ENCODE data around the gene ALDOB.
A peak's percentile ranks its signal among the peaks of the same experiment; 100 is the strongest.

ALDOB gene

DNA sequence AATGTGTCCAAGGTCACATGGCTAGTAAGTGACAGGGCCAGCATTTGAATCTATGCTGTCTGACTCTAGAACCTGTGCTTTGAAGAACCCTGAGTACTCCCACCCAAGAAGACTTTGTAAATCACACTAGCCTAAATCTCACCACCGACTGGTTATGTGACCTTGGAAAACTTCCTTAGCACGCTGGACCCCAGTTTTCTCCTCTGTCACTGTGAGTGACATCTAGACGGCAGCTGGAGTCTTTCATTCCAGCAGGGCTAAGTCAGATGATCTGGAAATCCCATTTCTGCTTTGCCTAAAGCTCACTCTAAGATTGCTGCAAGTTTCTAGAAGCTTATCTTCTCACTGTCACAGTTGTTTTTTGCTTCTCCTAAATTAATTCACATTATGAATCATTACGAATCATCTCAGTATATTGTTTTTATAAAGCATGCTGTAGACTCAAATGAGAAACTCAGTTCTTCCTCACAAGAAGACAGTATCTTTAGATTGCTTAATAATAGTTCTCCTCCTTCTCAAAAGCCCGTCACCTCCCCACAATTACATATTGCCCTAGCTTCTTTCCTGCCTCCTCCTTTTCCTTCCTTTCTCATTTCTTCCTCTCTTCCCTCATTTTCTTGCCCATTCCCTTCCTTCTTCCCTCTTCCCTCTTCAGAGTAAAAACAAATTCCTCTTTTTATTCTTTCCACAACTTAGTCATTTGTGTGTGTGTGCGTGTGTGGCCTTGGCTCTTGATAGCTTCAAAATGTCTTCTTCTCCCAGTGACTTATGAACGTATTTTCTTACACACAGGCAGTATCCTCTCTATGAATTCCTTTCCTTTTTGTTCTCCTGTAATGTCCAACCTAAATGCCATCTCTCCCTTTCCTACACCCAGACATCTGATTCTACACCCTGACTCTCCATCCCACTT is 16.8 kb downstream of the ALDOB start:
- DNase-seq (ENCODE audit: low read depth), result peak; percentile 33
- TF ChIP-seq, protein P1, sequence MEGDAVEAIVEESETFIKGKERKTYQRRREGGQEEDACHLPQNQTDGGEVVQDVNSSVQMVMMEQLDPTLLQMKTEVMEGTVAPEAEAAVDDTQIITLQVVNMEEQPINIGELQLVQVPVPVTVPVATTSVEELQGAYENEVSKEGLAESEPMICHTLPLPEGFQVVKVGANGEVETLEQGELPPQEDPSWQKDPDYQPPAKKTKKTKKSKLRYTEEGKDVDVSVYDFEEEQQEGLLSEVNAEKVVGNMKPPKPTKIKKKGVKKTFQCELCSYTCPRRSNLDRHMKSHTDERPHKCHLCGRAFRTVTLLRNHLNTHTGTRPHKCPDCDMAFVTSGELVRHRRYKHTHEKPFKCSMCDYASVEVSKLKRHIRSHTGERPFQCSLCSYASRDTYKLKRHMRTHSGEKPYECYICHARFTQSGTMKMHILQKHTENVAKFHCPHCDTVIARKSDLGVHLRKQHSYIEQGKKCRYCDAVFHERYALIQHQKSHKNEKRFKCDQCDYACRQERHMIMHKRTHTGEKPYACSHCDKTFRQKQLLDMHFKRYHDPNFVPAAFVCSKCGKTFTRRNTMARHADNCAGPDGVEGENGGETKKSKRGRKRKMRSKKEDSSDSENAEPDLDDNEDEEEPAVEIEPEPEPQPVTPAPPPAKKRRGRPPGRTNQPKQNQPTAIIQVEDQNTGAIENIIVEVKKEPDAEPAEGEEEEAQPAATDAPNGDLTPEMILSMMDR (IDR thresholded peaks at IDR 0.05; ENCODE audit: low read length, missing control alignments), result no peak
- no peak overlapping the region for H3K4me3 ChIP-seq (replicated peaks; ENCODE audit: low read depth, low read length)

DNA sequence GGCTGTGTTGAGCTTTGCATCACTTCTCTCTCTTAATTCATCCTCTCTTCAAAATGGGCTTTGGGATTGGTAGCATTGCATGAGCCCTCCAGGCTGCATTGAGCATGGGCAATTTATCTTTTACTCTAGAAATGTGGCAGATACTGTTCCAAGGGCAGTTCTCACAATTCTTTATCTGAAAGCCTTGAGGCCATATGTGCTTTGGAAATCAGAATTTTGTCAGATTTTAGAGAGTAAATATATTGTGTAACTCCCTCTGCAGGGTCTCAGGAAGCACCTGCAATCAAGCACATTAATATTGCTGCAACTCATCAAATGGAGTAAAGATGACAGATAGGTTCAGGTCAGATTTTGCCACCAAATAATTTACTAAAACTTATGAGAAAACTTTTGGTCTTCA is 17.6 kb downstream of the ALDOB start:
- TF ChIP-seq, protein P1 (IDR thresholded peaks at IDR 0.05; ENCODE audit: low read length, missing control alignments), result no peak
- H3K4me3 ChIP-seq (replicated peaks; ENCODE audit: low read depth, low read length), result no peak overlapping the region
- DNase-seq (ENCODE audit: low read depth), result no peak

DNA sequence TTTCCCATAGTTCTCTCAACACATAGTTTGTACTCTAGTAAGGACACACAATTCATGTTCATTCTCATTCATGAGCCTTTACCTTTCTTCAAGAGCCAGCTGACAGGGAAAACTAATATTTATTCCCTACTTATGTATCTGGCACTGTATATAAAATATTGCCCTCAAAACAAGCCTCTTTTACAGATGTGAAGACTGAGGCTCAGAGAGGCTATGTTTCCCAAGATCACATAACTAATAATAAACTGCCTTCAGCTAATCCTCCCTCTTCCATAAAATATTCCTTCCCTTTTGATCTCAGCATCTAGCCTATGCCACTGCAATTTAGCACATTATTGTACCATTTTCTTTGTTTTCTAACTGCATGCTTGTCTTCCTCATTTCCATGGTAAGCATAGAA is 18.2 kb downstream of the ALDOB start:
- TF ChIP-seq, protein P1 (IDR thresholded peaks at IDR 0.05; ENCODE audit: low read length, missing control alignments), result no peak

DNA sequence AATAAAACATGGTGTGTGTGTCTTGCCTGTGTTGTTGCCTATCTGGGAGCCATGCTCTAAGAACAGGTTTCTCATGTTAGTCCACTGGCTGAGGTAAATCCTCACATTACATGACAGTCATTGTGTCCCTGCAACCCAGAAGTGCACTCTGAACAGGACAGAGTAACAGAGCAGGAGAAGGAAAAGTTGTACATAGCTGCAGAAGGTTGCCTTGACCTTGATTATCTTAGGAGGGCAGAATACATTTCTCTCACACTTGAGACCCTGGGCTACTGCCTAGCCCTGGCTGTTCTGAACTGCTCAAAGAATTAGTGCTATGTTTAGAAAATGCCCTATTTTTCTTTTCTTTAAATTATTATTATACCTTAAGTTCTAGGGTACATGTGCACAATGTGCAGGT is 20.0 kb downstream of the ALDOB start:
- no peak for DNase-seq (ENCODE audit: low read depth)
- no peak overlapping the region for H3K4me3 ChIP-seq (replicated peaks; ENCODE audit: low read depth, low read length)
- TF ChIP-seq, protein P1 (IDR thresholded peaks at IDR 0.05; ENCODE audit: low read length, missing control alignments), result no peak

More for the DNA sequence above, 18.2 kb downstream of the ALDOB start:
- H3K4me3 ChIP-seq (replicated peaks; ENCODE audit: low read depth, low read length), result no peak overlapping the region
- DNase-seq (ENCODE audit: low read depth), result no peak

DNA sequence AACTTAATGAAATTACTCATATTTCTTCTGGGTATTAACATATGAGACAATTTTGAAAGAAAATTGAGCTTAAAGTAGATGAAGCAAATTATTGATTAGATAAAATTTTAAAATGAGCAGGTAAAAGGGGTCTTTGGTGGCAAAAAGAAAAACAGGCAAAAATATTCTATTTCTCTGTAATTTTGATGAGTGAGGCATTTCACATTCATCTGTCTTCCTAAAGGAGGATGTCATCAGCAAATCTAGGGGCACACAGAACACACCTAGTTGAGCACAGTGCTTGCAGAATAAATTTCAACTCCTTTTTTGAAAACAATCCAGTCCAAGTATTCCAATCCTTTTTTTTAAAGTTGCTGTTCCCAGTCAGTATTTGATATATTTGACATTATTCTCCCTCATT is 20.7 kb downstream of the ALDOB start:
- no peak for DNase-seq (ENCODE audit: low read depth)
- TF ChIP-seq, protein P1 (IDR thresholded peaks at IDR 0.05; ENCODE audit: low read length, missing control alignments), result no peak
- no peak overlapping the region for H3K4me3 ChIP-seq (replicated peaks; ENCODE audit: low read depth, low read length)

DNA sequence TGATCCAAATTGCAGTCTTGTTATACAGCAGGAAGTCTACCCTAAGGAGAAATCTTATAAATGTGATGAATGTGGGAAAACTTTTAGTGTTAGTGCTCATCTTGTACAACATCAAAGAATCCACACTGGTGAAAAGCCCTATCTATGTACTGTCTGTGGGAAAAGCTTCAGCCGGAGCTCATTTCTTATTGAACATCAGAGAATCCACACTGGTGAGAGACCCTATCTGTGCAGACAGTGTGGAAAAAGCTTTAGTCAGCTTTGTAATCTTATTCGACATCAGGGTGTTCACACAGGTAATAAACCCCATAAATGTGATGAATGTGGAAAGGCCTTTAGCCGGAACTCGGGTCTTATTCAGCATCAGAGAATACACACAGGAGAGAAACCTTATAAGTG is 26.5 kb downstream of the ALDOB start:
- TF ChIP-seq, protein P1 (IDR thresholded peaks at IDR 0.05; ENCODE audit: low read length, missing control alignments), result no peak
- no peak overlapping the region for H3K4me3 ChIP-seq (replicated peaks; ENCODE audit: low read depth, low read length)
- no peak for DNase-seq (ENCODE audit: low read depth)

Data from fibroblast of pulmonary artery (primary cell).